NB4 (cell line): Measurements from ENCODE around the gene XYLT1.

Experiments
- DNase-seq: peaks from one replicate; pipeline ENCODE4 v3.0.0; 2010; ENCODE audit warnings: low read depth
- H3K4me3 ChIP-seq: one replicate; pipeline ENCODE4 v1.5.1; 2011; ENCODE audit warnings: mild to moderate bottlenecking, low read depth, low read length, moderate library complexity
- CTCF ChIP-seq: IDR thresholded peaks from one replicate; pipeline ENCODE4 v1.5.1; 2012; ENCODE audit warnings: low read depth, low read length
- MAX ChIP-seq: IDR thresholded peaks from 2 replicates; pipeline ENCODE4 v1.6.1; 2011; ENCODE audit warnings: low read depth, low read length
- MYC ChIP-seq: IDR thresholded peaks from 2 replicates; pipeline ENCODE4 v1.6.1; 2011; ENCODE audit warnings: low read depth, low read length
- POLR2A ChIP-seq: IDR thresholded peaks from 2 replicates; pipeline ENCODE4 v1.6.1; 2011; ENCODE audit warnings: mild to moderate bottlenecking; ENCODE audit not compliant: insufficient read length; ENCODE audit errors: extremely low read depth

Gene XYLT1

GRCh38 chr16:17435318-17435717, 35.4 kb downstream of the XYLT1 start:
- no peak overlapping the region for H3K4me3 ChIP-seq
- TF ChIP-seq CTCF (no peak), MYC (no peak), MAX (no peak), POLR2A (no peak)
- DNase-seq: no peak

- DNase-seq: no peak
- no peak overlapping the region for H3K4me3 ChIP-seq
- TF ChIP-seq POLR2A (no peak), CTCF (no peak), MAX (no peak), MYC (no peak)
Measured at GRCh38 chr16:17433577-17434451, 36.9 kb downstream of the XYLT1 start.

- no peak overlapping the region for H3K4me3 ChIP-seq
- no peak for TF ChIP-seq POLR2A
- no peak for TF ChIP-seq MAX
- no peak for TF ChIP-seq CTCF
- no peak for TF ChIP-seq MYC
- no peak for DNase-seq
Measured at GRCh38 chr16:17432901-17433576, 37.7 kb downstream of the XYLT1 start.

GRCh38 chr16:17431968-17432625, 38.7 kb downstream of the XYLT1 start:
- TF ChIP-seq MYC (no peak), CTCF (no peak), POLR2A (no peak), MAX (no peak)
- H3K4me3 ChIP-seq: no peak overlapping the region

DNA sequence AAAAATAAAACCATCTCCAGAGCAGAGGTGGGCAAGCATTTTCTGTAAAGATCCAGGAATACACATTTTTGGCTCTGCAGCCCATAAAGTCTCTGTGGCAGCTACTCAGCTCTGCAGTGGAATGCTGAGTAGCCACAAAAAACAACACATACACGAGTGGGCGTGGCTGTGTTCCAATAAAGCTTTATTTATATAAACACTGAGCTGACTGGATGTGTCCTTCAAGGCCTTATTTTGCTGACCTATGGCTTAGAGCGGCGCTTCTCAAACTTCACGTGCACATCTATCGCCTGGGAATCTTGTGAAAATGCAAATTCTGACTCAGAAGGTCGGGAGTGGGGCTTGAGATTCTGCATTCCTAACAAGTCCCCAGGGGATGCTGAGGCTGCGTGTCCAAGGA, 39.7 kb downstream of the XYLT1 start:
- TF ChIP-seq CTCF (no peak), MAX (no peak), MYC (no peak), POLR2A (no peak)
- H3K4me3 ChIP-seq: no peak overlapping the region
- DNase-seq: no peak

More at GRCh38 chr16:17431968-17432625, 38.7 kb downstream of the XYLT1 start:
- no peak for DNase-seq
